Stimulated activated CD8-positive, alpha-beta memory T cell treated with anti-CD3 and anti-CD28 coated beads, Interleukin-12 subunit alpha, Interleukin-12 subunit beta, amount 100 ng/mL, for 4 hours (primary cell): ENCODE measurements around the gene ACCS.

Experiments used
- DNase-seq: peaks from one replicate; pipeline ENCODE4 v3.0.0-alpha.2; 2020; ENCODE audit warnings: low read depth

The ACCS gene

GRCh38 chr11:44065841-44066731 is at the start of gene ACCS:
Gene ACCS (plus strand): TSS chr11:44066270. CDS start chr11:44067628, 1,358 bp downstream.
- peak; percentile 78 for DNase-seq

DNA sequence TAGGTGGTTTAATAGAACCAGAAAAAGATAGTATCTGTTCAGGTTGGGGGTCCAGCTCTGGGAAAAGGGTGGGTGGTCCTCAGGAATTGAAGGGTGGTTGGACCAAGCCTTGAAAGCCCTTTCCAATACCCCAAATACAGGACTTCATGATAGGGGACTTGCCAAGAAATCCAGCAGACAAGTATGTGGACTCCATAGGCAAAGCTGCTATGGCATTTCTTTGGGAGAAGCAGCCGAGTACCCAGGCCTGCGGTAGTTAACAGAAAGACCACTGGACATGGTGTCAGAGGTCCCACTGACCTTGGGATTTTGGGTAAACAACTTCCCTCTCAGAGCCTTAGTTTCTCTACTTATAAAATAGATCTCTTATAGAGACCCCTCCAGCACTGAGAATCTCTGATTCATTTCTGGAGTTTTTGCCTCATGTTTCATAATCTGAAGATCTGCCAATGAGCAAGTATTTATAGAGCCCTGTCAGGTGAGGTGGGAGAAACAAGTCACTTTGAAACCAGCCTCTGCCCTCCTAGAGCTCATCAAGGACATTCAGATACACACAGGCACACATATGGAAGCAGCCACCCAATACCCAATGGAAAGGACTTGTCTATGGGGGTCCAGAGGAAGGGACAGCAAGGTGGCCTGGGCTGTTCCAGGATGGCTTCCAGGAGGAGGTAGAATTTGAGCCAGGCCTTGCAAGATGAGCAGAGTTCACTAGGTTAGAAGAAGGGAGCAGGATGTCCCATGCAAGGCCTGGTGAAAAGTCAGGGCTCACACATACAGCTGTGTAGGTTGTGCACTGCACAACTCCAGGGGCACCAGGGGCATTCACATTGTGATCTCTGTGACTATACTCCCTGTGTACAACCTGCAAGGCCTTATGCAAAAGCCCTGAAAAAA is 49.3 kb upstream of the ACCS start:
- DNase-seq: no peak

DNA sequence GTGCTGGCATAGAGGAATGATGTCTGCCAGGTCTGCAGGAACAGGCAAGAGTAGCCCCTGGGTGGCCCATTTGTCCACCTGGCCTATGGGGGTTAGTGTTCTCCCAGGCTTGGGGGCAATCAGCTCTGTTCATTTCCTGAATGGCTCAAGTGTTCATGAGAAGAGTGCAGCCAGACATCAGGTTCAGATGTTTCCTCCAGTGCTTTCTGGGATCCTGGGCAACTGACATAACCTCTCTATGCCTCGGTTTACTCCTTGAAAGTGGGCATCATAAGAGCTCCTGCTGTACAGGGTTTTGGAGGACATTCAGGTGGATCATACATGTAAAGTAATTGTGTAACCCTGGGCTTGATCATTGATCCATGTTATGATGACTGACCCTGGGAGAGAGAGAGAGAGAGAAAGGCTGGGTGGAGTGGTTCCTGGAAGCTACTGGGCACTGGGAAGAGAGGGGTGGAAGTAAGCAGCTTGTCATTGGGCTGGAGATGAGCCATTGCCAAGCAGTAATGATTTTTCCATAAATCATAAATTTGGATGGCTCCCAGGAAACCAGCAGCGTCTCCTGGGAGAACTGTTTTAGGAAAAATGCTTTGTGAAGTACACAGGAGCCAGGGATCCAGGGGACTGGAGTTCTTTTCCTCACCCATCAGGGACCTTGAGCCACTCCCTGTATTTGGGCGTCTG is 48.5 kb upstream of the ACCS start:
- no peak for DNase-seq

DNA sequence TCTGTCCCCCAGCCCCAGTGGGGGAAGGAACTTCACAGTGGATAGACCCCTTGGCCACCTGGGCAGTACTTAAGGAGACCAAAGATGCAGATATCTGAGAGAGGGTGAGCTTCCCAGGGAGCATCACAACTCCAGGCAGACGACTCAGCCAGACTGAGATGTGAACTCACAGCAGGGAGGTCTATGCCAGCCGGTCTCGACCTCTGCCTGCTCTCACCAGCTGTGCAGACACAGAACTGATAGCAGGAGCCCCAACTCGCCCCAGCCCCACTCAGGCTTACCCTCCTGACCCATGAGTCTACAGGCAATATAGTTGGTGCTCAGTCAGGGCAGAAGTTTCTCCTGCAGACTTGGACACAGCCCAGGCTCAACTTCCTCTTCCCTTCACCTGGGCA is 47.9 kb upstream of the ACCS start:
- DNase-seq: no peak

DNA sequence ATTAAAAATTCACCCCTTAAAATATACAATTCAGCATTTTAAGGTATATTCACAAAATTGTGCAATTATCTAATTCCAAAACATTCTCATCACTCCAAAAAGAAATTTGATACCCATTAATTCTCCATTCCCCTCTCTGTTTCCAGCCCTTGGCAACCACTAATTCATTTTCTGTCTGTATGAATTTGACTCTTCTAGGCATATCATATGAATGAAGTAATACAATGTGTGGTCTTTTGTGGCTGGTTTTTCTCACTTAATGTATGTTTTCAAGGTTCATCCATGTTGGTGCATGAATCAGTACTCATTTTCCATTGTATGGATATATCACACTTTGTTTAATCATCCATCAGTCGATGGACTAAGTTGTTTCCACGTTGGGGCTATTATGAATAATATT is 47.2 kb upstream of the ACCS start:
- DNase-seq: no peak

DNA sequence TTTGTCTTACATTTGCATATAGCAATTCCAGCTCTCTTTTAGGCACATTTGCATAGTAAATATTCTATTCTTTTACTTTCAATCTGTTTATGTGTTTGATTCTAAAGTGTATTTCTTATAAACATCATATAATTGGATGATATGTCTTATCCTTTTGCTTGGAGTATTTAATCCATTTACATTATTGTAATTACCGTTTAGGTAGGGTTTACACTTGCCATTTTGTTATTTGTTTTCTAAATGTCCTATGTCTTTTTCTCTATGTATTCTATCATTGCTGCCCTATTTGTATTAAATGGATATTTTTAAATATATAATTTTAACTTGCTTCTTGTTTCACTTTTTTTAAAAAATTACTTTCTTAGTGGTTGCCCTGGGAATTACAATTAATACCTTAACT is 41.1 kb upstream of the ACCS start:
- no peak for DNase-seq

DNA sequence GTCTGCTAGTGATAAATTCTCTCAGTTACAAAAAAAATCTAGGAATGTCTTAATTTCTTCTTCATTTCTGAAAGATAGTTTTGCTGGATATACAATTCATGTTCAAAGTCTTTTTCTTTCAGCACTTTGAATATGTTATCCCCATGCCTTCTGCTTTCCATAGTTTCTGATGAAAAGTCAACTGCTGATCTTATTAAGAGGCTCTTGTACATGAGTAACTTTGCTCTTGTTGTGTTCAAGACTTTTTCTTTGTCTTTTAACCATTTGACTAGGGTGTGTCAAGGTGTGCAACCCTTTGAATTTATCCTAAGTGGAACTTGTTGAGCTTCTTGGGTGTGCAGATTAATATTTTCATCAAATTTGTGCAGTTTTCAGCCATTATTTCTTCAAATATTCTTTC is 40.3 kb upstream of the ACCS start:
- DNase-seq: no peak

- DNase-seq: no peak
Observed at GRCh38 chr11:44028401-44028800, 37.7 kb upstream of the ACCS start.

GRCh38 chr11:44028816-44029506 is 37.1 kb upstream of the ACCS start:
- DNase-seq: no peak

DNA sequence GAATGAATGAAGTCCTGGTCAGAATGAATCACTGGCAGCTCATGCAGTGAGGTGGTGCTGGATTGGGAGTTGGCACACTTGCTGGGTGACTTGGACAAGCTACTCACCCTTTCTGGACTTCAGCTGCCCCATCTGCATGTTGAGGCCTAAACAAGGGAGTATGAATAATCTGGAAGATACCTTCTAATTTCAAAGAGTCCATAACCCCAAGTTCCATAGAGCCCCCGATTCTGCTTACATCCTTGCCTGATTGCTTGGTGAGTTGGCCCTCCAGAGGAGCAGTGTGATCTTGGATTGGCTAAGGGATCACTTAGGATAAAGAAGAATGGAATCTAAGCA is 36.6 kb upstream of the ACCS start:
- DNase-seq: no peak

DNA sequence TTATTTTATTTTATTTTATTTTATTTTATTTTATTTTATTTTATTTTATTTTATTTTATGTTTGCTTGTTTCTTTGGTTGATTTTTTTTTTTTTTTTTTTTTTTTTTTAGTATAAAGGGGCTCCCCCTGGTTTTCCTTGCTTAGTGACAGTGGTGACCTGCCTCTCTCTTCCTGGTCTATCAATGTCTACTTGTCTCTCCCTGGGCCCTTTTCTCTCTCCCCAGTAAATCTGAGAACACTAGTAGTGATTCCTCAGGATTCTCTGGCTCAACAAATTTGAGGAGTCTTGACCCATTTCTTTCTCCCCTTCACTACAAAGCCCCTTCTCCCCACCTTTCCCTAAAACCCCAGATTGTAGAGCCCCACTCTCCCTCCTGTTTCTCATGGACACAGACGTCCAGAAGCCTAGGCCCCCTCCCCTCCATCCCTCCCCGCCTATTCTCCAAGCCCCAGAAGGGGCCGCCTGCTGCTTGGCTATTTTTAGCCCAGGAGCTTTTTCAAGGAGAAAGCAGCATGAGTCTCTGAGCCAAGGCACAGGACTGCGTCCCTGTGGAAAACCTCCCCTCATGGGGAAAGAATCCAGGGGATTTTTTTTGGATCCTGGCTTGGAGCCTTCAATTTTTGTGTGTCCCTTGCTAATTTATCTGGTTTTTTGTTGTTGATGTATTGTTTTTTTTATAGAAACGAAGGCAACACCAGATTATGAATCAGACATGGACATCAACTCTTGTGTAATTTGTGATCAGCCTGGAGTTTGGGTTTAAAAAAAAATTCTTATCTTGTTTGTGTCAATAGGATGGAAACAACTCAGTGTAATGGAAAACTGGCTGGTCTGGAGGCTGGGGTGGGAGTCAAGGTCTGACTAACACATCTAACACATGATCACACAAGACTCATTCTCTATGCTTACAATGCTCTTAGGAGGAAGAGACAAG is 35.8 kb upstream of the ACCS start:
- DNase-seq: no peak

DNA sequence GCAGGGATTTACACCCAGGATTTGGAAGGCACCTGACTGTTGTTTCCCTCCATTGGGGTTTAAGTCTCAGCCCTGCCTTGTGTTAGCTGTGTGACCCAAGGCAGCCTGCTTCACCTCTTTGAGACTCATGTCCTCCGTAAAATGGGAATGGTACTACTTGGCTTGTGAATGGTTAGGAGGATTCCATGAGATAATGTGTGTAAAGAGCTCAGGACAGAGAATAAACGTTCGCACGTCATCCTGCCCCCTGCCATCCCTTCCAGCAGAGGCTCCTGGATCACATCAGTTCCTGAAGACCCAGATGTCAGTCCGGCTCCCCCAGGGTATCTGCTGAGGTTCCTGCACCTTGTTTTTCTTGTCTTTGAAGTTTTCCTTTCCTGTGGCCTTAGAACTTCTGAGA is 35.1 kb upstream of the ACCS start:
- no peak for DNase-seq

DNA sequence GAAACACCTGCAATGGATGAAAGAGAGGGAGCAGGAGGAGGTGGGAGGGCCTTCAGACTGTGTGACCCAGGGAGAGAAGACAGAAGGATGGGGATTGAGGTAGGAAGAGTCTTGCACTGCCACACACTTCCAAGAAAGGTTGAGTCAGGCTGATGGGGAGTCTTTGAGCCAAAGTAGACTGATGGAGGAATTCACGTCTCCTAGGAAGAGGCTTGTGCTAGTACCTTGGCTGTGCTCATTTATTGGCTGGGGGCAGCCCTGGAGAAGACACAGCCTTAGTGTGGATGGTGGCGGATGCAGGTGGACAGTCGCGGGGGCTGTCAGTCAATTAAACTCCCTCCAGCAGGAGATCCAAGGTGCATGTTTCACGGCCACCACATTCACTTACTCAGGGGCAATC is 34.5 kb upstream of the ACCS start:
- DNase-seq: no peak

DNA sequence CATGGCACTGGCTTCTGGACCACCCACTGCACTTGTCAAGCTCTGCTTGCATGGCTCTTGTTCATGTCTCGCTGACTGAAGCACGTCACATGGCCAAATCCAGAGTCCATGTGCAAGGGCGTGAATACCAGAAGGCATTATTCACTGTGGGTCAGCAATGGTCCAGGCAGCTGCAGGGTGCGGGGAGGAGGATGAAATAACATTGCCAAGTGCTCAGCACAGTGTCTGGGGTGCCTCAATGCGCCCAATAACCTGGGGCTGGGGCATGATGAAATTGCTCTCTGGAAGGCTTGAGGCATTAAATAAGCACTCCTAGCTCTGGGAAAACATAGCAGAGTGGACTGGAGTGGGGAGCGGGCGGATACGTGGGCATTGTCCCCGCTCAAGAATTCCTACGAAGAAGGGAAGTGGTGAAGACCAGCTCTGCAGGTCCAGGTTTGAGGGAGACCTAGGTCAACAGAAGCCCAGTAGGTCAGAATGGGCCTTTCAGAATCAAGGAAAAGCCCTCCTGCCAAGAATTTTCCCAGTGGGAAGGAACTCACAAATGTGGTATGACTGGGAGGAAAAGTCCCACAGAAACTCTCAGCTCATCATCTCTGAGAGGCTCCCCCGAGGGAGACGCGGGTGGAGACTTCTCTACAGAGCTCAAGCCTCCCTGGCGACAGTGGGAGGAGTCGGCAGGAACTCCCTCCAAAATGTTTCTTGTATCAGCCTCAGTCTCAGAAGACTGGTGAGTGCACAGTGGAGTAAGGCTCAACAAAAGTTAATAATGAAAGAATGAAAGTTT is 33.6 kb upstream of the ACCS start:
- DNase-seq: no peak

DNA sequence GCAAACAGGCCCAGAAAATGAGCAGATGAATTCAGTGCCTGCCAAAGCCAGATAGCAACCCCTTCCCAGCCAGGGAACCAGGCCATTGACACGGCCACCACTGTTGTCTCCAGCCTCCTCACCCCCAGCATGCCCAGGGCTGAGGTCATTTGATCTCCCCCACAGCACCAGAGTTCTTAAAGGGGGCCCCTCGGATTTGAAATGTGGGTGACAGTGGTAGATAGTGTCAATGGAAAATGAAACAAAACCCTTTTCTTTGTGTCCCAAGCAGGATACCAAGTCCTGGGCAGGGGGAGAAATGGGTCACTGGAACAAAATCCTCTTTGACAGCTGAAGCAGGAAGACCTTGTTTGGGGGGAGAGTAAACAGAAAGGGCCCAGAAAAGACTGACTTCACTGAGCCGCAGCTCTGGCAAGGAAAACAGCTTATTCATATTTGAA is 32.6 kb upstream of the ACCS start:
- DNase-seq: no peak

GRCh38 chr11:44033856-44034255 is 32.2 kb upstream of the ACCS start:
- DNase-seq: no peak

DNA sequence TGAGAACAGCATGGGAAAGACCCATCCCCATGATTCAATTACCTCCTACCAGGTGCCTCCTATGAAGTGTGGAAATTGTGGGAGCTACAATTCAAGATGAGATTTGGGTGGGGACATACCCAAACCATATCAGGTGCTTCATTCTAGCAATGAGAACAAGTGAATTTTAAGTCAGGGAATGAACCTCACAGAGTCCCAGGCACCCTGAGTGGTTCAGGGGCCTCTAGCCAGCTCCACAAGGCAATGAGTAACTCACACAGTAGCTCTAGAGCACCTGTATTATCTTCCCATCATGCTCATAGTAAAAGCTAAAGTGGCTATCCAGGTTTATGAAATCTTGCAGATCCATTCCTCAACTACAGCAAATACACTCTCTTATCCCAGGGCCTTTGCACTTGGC is 31.4 kb upstream of the ACCS start:
- DNase-seq: no peak

- DNase-seq: no peak
Observed at GRCh38 chr11:44036811-44037657, 29.0 kb upstream of the ACCS start.

DNA sequence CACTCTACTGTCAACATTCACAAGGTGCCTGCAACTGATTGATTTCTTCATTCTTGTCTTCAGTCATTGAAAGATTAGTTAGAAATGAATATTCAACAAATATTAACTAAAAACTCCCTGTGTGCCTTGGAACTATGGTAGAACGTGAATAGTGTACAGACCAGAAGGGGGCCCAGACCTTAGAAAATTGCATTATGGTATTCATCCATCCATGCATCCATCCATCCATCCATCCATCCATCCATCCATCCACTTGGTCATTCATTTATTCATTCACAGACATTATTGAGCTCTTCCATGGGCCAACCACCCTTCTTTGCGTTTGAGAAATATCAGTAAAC is 28.4 kb upstream of the ACCS start:
- DNase-seq: no peak
